CD4-positive, alpha-beta T cell treated with Interleukin-6 at 100 ng/mL for 8 hours (primary cell): Measurements from ENCODE around the gene PGAM4.
A peak's percentile ranks its signal among the peaks of the same experiment; 100 is the strongest.
"Not testable (repeated sequence)": the region's sequence is repeated elsewhere in the genome, so short reads cannot be mapped to it uniquely, and the experiment has no call there.

Experiments used
- DNase-seq: peaks from one replicate; pipeline ENCODE4 v3.0.0-alpha.2; 2020; ENCODE audit warnings: mixed read lengths, low spot score

Gene PGAM4

DNA sequence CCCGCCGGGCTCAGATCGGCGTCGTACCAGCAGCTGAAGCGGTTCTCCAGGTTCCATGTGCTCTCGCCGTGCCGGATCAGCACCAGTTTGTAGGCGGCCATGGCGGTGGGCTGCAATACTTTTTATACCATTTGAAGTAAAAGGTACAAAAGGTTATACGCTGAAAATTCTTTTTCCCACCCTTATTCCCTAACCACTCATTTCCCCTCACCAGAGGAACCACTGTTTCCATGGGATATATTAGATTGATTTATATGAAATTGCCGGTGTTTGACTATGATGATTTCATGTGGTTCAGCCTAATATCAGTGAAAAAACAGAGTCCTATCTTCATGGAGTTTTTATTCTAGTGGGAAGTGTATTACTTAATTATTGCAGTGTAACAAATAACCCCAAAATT lies at the start of gene PGAM4:
Gene PGAM4, minus strand, starts transcription at position 101 of the 400 bp plus-strand sequence. Its CDS starts 0 bp downstream, at position 101.
- no peak for DNase-seq

DNA sequence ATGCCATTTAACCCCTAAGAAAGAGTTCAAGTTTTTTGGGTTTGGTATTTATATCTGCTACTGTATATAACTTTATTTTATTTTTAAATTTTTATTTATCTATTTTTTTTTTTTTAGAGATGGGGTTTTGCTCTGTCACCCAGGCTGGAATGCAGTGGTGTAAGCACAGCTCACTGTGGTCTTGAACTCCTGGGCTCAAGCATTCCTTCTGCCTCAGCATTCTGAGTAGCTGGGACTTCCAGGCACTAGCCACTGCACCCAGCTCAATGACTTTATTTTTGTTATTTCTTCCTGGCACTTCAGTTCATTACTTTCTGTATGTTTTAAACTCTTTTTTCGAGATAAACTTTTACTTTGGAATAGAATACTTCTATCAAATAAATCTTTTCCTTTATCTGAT lies 42.4 kb upstream of the PGAM4 start:
- DNase-seq = no peak

DNA sequence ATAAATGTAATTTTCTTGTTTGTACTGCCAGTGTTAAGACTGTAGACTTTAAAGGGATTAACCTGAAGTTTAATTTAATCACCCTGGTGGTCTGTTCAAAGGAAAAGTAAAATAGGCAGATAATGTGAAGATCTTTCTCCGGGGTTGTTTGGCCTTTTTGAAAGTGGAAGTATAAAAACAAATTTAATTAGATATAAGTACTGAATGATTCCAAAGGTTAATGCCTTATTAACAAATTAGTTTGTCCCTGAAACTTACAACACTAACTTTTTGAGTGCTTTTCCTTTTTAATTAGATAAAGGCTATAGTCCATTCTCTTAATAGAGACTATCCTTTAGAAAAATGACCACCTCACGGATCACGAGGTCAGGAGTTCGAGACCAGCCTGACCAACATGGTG lies 10.4 kb upstream of the PGAM4 start:
- no peak for DNase-seq

- no peak for DNase-seq
Measured at GRCh38 chrX:77977518-77977917, 8.1 kb upstream of the PGAM4 start.

GRCh38 chrX:77977095-77977494 lies 7.7 kb upstream of the PGAM4 start:
- DNase-seq = no peak

DNA sequence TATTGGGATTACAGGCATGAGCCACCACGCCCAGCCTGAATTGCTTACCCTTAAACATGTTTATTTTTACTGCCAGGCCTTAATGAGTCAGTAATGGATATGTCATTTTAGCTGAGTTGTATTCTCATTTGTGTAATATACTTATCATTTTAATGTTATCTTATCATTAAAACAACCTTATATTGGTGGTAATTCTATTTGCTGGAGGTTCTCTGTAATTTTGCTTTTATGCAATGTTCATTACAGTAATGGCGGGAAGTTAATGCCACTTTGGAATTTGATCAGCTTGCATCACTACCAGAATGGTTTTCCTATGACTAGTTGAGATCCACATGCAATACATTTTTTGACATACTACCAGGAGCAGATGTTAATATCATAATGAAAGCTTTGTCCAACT lies 6.3 kb upstream of the PGAM4 start:
- no peak for DNase-seq

GRCh38 chrX:77967631-77968030 lies 1.8 kb downstream of the PGAM4 start:
- DNase-seq = no peak

GRCh38 chrX:77966361-77966760 lies 3.1 kb downstream of the PGAM4 start:
- DNase-seq = no peak

- peak; percentile 3 for DNase-seq
Measured at GRCh38 chrX:77962068-77962902, 7.2 kb downstream of the PGAM4 start.

DNA sequence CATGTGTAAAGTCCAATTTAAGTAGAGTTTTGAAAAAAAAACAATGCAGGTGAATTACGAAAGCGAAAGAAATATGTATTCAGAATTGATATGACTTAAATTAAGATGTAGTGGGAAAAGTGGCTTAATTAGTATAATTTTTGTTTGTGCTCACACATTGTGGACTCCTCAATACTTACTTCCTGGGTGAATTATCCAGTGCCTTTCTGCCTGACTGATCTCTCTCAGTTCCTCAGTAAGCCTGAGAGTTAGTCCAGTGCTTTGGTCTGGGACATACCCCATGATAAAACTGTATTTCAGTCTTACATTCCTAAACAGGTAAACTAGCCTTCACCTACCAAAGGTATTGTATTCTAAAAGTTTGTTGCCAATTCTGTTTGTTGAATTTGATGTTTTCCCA lies 8.4 kb downstream of the PGAM4 start:
- no peak for DNase-seq

DNA sequence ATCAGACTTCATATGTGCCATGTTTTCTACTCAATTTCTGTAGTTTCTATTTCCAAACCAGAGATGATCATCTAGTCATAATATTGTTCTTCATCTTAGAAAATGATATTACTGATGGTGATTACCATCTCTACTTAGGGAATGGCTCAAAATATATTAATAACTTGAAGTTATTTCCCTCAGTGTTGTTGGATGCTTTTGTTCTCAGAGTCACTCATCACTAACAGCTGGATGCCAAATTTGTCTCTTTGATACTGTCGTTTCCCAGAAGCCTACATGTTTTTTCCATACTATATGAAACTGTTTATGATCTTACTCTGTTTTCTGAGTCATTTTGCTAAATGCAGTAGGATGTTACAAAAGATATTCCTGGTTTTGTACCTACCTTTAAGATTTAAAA lies 8.9 kb downstream of the PGAM4 start:
- DNase-seq = no peak

- DNase-seq = no peak
Measured at GRCh38 chrX:77953708-77954107, 15.7 kb downstream of the PGAM4 start.

GRCh38 chrX:77953302-77953701 lies 16.1 kb downstream of the PGAM4 start:
- DNase-seq = no peak

DNA sequence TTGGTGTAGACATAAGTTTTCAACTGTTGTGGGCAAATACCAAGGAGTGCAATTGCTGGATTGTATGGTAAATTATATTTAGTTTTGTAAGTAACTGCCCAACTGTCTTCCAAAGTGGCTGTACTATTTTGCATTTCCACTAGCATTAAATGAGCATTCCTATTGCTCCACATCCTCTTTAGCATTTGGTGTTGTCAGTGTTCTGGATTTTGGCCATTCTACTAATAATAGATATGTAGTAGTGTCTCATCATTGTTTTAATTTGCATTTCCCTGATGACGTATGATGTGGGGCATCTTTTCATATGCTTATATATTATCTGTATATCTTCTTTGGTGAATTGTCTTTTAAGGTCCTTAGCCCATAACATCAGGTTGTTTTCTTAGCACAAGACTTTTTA lies 17.3 kb downstream of the PGAM4 start:
- no peak for DNase-seq

DNA sequence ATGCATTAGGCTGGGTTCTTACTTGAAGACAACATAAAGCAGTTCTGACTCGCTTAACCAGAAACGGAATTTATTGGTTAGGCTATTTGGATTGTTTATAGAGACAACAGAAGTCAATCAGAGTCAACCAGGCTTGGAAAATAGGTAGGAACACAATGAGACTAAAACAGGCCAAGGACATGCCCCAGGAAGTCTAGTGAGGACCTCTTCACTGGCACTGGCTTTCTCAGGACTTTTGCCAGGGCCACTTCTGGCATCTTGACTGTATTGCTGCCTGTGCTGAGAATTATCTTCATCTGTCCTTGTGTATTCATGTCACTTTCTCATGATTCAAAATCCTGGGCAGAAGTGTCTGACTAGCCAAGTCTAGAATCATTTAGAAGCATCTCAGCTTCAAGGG lies 19.6 kb downstream of the PGAM4 start:
- DNase-seq = no peak

GRCh38 chrX:77946571-77946970 lies 22.9 kb downstream of the PGAM4 start:
- DNase-seq = no peak

DNA sequence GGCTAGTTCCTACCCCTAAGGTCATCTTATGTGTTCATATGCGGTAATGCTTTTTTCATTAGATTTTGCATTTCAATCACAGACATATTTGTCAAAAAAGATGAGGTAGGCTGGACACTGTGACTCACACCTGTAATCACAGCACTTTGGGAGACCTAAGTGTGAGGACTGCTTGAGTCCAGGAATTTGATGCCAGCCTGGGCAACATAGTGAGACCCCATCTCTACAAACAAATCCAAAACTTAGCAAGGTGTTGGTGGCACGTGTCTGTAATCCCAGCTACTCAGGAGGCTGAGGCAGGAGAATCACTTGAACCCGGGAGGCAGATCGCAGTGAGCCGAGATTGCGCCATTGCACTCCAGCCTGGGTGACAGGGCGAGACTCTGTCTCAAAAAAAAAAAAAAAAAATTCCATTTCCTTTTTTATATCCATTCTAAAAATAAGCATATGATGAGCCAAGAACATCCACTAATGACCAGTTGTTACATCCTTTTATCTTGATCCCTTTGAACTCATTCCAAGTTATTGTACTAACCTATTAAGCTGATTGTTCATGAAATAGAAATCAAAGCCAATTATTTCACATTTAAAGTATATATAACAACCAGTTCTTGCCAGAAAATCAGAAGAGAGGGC lies 23.4 kb downstream of the PGAM4 start:
- no peak for DNase-seq

- DNase-seq = not testable (repeated sequence)
Measured at GRCh38 chrX:77945031-77945430, 24.4 kb downstream of the PGAM4 start.

- DNase-seq = no peak
Measured at GRCh38 chrX:77938083-77938680, 31.3 kb downstream of the PGAM4 start.

DNA sequence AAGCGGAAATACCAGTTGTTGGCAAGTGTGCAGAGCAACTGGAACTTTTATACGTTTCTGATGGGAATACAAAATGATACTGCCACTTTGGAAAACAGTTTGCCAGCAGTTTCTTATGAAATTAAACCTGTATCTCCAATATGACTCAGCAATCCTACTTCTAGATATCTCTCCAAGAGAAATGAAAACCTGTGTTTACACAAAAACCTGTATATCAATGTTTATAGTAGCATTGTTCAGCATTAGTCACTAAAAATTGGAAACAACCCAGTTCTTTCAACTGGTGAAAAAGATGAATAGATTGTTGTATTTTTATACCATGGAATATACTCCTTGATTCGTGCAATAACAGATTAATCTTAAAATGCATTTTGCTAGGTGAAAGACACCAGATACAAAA lies 32.1 kb downstream of the PGAM4 start:
- DNase-seq = no peak

DNA sequence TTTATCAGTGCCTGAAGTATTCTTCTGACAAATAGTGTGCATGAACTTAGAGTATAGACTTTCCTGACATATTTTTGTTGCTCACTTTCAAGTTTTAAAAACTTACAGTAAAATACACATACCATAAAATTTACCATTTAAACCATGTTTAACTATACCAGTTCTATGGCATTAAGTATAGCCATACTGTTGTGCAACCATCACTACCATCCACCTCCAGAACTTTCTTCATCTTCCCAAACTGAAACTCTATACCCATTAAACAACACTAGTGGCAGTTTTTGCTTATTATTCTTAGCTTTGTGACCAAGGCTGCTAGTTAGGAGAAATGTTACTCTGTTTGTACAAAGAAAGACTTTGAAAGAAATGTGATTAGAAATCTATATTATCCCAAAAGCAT lies 33.1 kb downstream of the PGAM4 start:
- DNase-seq = no peak

DNA sequence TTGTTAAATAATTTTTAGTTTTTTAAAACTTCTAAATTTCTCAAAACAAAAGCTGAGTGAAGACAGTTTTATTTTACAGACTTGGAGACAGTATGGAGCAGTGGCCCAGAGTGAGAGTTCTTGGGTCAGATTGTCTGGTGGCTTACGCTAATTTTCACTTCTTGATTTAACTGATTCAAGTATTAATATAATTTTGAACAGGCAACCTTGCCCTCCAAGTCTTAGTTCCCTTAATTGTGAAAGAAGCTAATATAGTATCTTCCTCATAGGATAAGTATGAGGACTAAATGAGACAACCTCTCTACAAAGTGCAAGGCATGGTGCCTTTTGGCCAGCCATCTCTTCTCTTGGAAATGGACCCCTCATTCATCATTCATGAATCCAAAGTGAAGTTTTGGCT lies 33.6 kb downstream of the PGAM4 start:
- DNase-seq = no peak

DNA sequence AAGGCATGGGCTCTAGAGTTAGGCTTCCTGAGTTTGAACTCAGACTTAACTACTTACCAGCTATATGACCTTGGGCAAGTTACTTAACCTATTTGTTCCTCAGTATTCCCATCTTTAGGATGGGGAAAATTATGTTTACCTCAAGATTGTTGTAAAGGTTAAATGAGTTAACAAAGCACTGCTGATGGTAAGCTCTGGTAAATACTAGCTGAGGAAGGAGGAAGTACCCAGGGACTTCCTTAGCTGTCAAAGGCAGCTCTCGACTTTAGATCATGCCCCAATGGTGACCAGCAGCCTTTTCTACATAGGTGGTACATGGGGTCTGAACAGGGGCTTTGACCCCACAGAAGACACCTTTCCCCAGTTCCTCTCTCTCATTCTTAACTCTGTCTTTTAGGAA lies 38.9 kb downstream of the PGAM4 start:
- DNase-seq = no peak
